Endothelial cell of umbilical vein (primary cell): ENCODE data around the gene STAT1.

ENCODE experiments used
- EZH2 ChIP-seq: IDR thresholded peaks from 2 replicates; pipeline ENCODE4 v1.6.1; 2012; ENCODE audit warnings: borderline replicate concordance, low read depth, mild to moderate bottlenecking, moderate library complexity, low read length, inconsistent platforms; ENCODE audit not compliant: severe bottlenecking
- POLR2A ChIP-seq: IDR thresholded peaks from 2 replicates; pipeline ENCODE4 v1.6.1; 2012; ENCODE audit warnings: low read depth, mild to moderate bottlenecking, control low read depth, low read length
- TF ChIP-seq, protein P1 (sequence below), 2 donors: IDR thresholded peaks; 1 replicate in 1 of 2; 2 replicates in 1 of 2; pipeline ENCODE4 v1.5.1; 2011; ENCODE audit warnings: low read length in 2 of 2, mild to moderate bottlenecking in 2 of 2, moderate library complexity in 2 of 2, control low read depth in 1 of 2, inconsistent platforms in 1 of 2, low read depth in 1 of 2; ENCODE audit not compliant: insufficient read depth in 1 of 2; ENCODE audit errors: extremely low read depth in 1 of 2

DNA sequence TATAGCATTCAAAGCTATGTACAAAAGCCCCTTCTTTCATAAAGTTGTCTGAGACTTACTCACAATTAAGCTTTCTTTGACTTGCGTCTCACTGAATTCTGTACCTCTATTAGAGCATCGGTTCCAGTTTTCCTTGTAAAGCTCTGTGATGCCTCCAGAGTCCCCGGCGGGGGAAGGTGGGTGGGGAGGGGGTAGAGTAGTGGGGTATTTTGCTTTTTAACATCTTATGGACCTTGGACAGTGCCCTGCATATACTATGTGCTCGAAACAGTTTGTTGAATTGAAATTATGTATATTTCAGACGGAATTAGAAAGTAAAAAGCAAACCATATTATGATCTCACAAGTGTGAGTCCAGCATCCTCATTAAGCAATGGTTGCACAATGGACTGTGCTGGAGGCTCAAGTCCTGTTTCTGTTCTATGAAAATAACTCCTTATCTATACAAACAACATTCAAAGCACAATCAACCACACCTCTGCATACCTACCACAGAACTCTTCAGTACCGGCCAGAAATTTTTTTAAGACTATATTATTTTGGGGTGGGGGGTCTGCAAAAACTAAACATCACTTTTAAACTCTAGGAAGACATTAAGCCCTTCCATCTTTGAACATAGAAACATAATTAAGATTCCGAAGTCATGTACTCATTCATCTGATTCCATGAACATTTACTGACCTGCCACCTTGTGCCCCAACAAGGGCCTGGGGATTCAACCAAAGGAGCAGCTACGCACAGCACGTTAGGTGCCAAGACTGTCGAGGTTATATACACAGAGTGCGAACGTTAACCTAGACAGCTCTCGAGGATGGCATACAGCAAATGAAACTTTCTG is 908 bp downstream of the STAT1 start:
- TF ChIP-seq POLR2A (no peak), EZH2 (no peak)
- TF ChIP-seq, protein P1, sequence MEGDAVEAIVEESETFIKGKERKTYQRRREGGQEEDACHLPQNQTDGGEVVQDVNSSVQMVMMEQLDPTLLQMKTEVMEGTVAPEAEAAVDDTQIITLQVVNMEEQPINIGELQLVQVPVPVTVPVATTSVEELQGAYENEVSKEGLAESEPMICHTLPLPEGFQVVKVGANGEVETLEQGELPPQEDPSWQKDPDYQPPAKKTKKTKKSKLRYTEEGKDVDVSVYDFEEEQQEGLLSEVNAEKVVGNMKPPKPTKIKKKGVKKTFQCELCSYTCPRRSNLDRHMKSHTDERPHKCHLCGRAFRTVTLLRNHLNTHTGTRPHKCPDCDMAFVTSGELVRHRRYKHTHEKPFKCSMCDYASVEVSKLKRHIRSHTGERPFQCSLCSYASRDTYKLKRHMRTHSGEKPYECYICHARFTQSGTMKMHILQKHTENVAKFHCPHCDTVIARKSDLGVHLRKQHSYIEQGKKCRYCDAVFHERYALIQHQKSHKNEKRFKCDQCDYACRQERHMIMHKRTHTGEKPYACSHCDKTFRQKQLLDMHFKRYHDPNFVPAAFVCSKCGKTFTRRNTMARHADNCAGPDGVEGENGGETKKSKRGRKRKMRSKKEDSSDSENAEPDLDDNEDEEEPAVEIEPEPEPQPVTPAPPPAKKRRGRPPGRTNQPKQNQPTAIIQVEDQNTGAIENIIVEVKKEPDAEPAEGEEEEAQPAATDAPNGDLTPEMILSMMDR (IDR thresholded peaks at IDR 0.05; ENCODE audit: extremely low read depth in 1 of 2, insufficient read depth in 1 of 2, low read depth in 1 of 2, low read length in 2 of 2), result no peak
